Gastroesophageal sphincter (tissue), 3 donors: ENCODE measurements around the gene ZMIZ1.

Experiments
- CTCF ChIP-seq, 4 experiments: fragments of 200-600 bp in 2 of 4; fragments of 450-650 bp in 2 of 4; sonication (generic) in 1 of 4; IDR thresholded peaks; one replicate each; pipeline ENCODE4 v1.5.1; 2017 to 2019; ENCODE audit warnings: antibody characterized with exemption in 4 of 4, mild to moderate bottlenecking in 2 of 4, moderate library complexity in 2 of 4
- EP300 ChIP-seq: sonication (generic); formaldehyde crosslinking; IDR thresholded peaks from one replicate; pipeline ENCODE4 v1.6.1; 2017; ENCODE audit warnings: antibody characterized with exemption, mild to moderate bottlenecking
- POLR2A ChIP-seq, 2 donors: fragments of 450-650 bp; IDR thresholded peaks; one replicate each; pipeline ENCODE4 v1.6.1; 2017; ENCODE audit warnings: antibody characterized with exemption in 2 of 2, mild to moderate bottlenecking in 2 of 2, moderate library complexity in 1 of 2
- POLR2AphosphoS5 ChIP-seq: sonication (generic); formaldehyde crosslinking; IDR thresholded peaks from one replicate; pipeline ENCODE4 v1.6.1; 2017; ENCODE audit warnings: antibody characterized with exemption

- TF ChIP-seq CTCF (IDR thresholded peaks at IDR 0.05), result no peak
- TF ChIP-seq POLR2A (IDR thresholded peaks at IDR 0.05), result no peak
- peak; percentile 33 for TF ChIP-seq POLR2AphosphoS5
- no peak for TF ChIP-seq EP300
These were observed 229.9 kb downstream of the ZMIZ1 start for GRCh38 chr10:79298403-79299244.
